Measurements from ENCODE around the gene TP53RK. TPM values are rescaled to one million over a fixed set of nuclear protein-coding genes. Genes with fewer than 3 reads are reported as not detected.

TP53RK gene
- 29.0 and 30.4 TPM in 2 replicates for total RNA-seq

GRCh38 chr20:46689082-46689753 lies at the start of gene TP53RK:
TP53RK (minus strand) TSS chr20:46689444; CDS start chr20:46689414, 30 bp downstream.

GRCh38 chr20:46709459-46710152 lies 20.4 kb upstream of the TP53RK start, which contains the start of gene SLC2A10:
SLC2A10 (plus strand) TSS chr20:46709649; CDS start chr20:46709737, 88 bp downstream.

GRCh38 chr20:46651091-46651962 lies 37.9 kb downstream of the TP53RK start, which contains the start of gene SLC13A3:
SLC13A3 (minus strand) TSS chr20:46651459; CDS start chr20:46651421, 38 bp downstream.

Other genes with a start within 250 kb of the TP53RK start
- gene ZNF334, start 175.9 kb downstream of the TP53RK start, total RNA-seq = 1.1 and 2.0 TPM in 2 replicates
- not detected in 2 replicates for gene OCSTAMP, start 138.8 kb downstream of the TP53RK start, total RNA-seq
- gene SLC13A3, start 38.0 kb downstream of the TP53RK start, total RNA-seq = 2.4 and 4.1 TPM in 2 replicates
- gene SLC2A10, start 20.2 kb upstream of the TP53RK start, total RNA-seq = 11.6 and 18.4 TPM in 2 replicates
- 0.38 TPM in 1 of 2 replicates, not detected in the other for gene EYA2, start 205.4 kb upstream of the TP53RK start, total RNA-seq